Neural crest cell (in vitro differentiated cells): ENCODE data around the gene RFXAP. TPM values are rescaled to one million over a fixed set of nuclear protein-coding genes. Genes with fewer than 3 reads are reported as not detected.

Experiments used
- DNase-seq: peaks from one replicate; pipeline ENCODE4 v3.0.0; 2021; ENCODE audit warnings: low read depth, mixed read lengths, low spot score
- H3K27ac Mint-ChIP-seq: one replicate; pipeline ENCODE4 v1.8.0; 2021; ENCODE audit warnings: mild to moderate bottlenecking, mixed read lengths; ENCODE audit not compliant: unreplicated experiment
- H3K27me3 Mint-ChIP-seq: 2 replicates; pipeline ENCODE4 v1.8.0; 2021; ENCODE audit warnings: low read depth, mild to moderate bottlenecking, mixed read lengths
- H3K36me3 Mint-ChIP-seq: 2 replicates; pipeline ENCODE4 v1.8.0; 2021; ENCODE audit warnings: low read depth, mild to moderate bottlenecking, mixed read lengths
- H3K4me1 Mint-ChIP-seq: 2 replicates; pipeline ENCODE4 v1.8.0; 2021; ENCODE audit warnings: mixed read lengths
- H3K4me3 Mint-ChIP-seq: one replicate; pipeline ENCODE4 v1.8.0; 2021; ENCODE audit warnings: mild to moderate bottlenecking, mixed read lengths
- H3K9me3 Mint-ChIP-seq: 2 replicates; pipeline ENCODE4 v1.8.0; 2021; ENCODE audit warnings: mixed read lengths
- CTCF ChIP-seq: fragments of 200-600 bp; sonication (generic); conservative IDR thresholded peaks from 2 replicates; pipeline ENCODE4 v1.5.0; 2021; ENCODE audit warnings: antibody characterized with exemption, mild to moderate bottlenecking
- total RNA-seq: library from RNA; stranded (reverse); gene quantifications from 2 replicates; pipeline ENCODE4 v1.2.1, GENCODE V29; 2021

Gene RFXAP
- total RNA-seq, 1 donor from 2014 or later: 17.1 TPM

- Mint-ChIP-seq H3K27me3 (peaks cover 2% of the 10 kb centered on the region), H3K27ac (no peak overlapping the region), H3K36me3 (no peaks in the 10 kb centered on the region), H3K9me3 (no peaks in the 10 kb centered on the region), H3K4me1 (no peaks in the 10 kb centered on the region), H3K4me3 (no peak overlapping the region)
- TF ChIP-seq CTCF: no peak
- no peak for DNase-seq
These were observed 38.2 kb downstream of the RFXAP start for GRCh38 chr13:36857253-36857652.

GRCh38 chr13:36858290-36858689 is 39.3 kb downstream of the RFXAP start:
- Mint-ChIP-seq H3K9me3 (no peaks in the 10 kb centered on the region), H3K27me3 (peaks cover 2% of the 10 kb centered on the region), H3K27ac (no peak overlapping the region), H3K4me3 (no peak overlapping the region), H3K4me1 (no peaks in the 10 kb centered on the region), H3K36me3 (no peaks in the 10 kb centered on the region)
- no peak for DNase-seq
- TF ChIP-seq CTCF: peak; percentile 68

- no peaks in the 10 kb centered on the region for H3K9me3 Mint-ChIP-seq
- peaks cover 2% of the 10 kb centered on the region for H3K27me3 Mint-ChIP-seq
- no peaks in the 10 kb centered on the region for H3K4me1 Mint-ChIP-seq
- no peak for DNase-seq
- no peak for TF ChIP-seq CTCF
- no peak overlapping the region for H3K4me3 Mint-ChIP-seq
- H3K36me3 Mint-ChIP-seq: no peaks in the 10 kb centered on the region
- H3K27ac Mint-ChIP-seq: no peak overlapping the region
These were observed 40.2 kb downstream of the RFXAP start for GRCh38 chr13:36859259-36859658.

- peaks cover 2% of the 10 kb centered on the region for H3K27me3 Mint-ChIP-seq
- H3K27ac Mint-ChIP-seq: no peak overlapping the region
- H3K4me1 Mint-ChIP-seq: no peaks in the 10 kb centered on the region
- no peak overlapping the region for H3K4me3 Mint-ChIP-seq
- H3K9me3 Mint-ChIP-seq: no peaks in the 10 kb centered on the region
- DNase-seq: no peak
- no peaks in the 10 kb centered on the region for H3K36me3 Mint-ChIP-seq
- no peak for TF ChIP-seq CTCF
These were observed 43.1 kb downstream of the RFXAP start for GRCh38 chr13:36862002-36862685.

- H3K27me3 Mint-ChIP-seq: peaks cover 2% of the 10 kb centered on the region
- no peaks in the 10 kb centered on the region for H3K36me3 Mint-ChIP-seq
- no peaks in the 10 kb centered on the region for H3K4me1 Mint-ChIP-seq
- H3K27ac Mint-ChIP-seq: no peak overlapping the region
- no peaks in the 10 kb centered on the region for H3K9me3 Mint-ChIP-seq
- no peak for TF ChIP-seq CTCF
- H3K4me3 Mint-ChIP-seq: no peak overlapping the region
- no peak for DNase-seq
These were observed 43.7 kb downstream of the RFXAP start for GRCh38 chr13:36862722-36863121.
